GM12891 (cell line): ENCODE results near the gene ZSCAN26.

Experiments
- POLR2A ChIP-seq: IDR thresholded peaks from 2 replicates; pipeline ENCODE4 v1.6.1; 2011; ENCODE audit warnings: low read depth, low read length, control low read depth
- POLR2AphosphoS5 ChIP-seq: IDR thresholded peaks from 2 replicates; pipeline ENCODE4 v1.6.1; 2011; ENCODE audit warnings: low read depth, low read length, control low read depth
- TAF1 ChIP-seq: IDR thresholded peaks from 2 replicates; pipeline ENCODE4 v1.6.1; 2011; ENCODE audit warnings: low read depth, low read length, control low read depth

GRCh38 chr6:28258877-28259777 lies 7.8 kb upstream of the ZSCAN26 start, which contains the start of gene NKAPL:
- no peak for TF ChIP-seq POLR2A
- no peak for TF ChIP-seq POLR2AphosphoS5
- TF ChIP-seq TAF1, result no peak
